ENCODE measurements around the gene RBFA. TPM values are rescaled to one million over a fixed set of nuclear protein-coding genes. Genes with fewer than 3 reads are reported as not detected.

Gene RBFA
- total and polyA plus RNA-seq, 2 experiments from 2014 or later: 33.8 to 43.3 TPM

- TF ChIP-seq REST (IDR thresholded peaks at IDR 0.05; ENCODE audit: unreplicated experiment) (no peak), ETS1 (IDR thresholded peaks at IDR 0.05) (no peak), CREB1 (CRISPR knock-in tag; IDR thresholded peaks at IDR 0.05; ENCODE audit: low read depth) (no peak), ZNF114 (CRISPR knock-in tag; IDR thresholded peaks at IDR 0.05) (no peak), POLR2AphosphoS5 (IDR thresholded peaks at IDR 0.05; ENCODE audit: low read depth) (no peak), EZH2phosphoT487 (IDR thresholded peaks at IDR 0.05; ENCODE audit: unreplicated experiment) (no peak), CTCF (conservative IDR thresholded peaks at IDR 0.05; ENCODE audit: low read depth in 2 of 2) (no peak)
Observed at GRCh38 chr18:79985172-79985571, 49.1 kb upstream of the RBFA start (continued).

DNA sequence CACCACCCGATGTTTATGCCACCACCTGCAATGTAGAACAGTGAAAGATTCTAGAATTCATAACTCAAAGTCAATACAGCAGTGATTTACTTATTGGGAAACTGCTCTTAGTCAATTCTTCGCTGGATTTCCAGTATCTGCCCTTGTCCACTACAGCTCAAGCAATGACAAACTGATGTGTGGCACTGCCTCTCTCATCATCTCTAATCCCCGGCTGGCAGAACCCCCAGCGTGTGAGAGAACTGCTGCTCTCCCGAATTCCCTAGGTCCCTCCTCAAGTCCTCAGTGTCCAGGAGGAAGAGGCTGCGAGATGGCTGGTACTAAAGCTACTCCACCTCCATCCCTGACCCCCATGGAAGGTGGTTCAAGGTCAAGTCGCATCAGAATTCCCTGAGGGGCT, 47.5 kb upstream of the RBFA start:
- DNase-seq (ENCODE audit: low spot score): no peak
- ATAC-seq: no peak
- no peaks in the 10 kb centered on the region; the same call in 2 of the 3 replicates for H3K9me3 Mint-ChIP-seq
- peaks cover 8% of the 10 kb centered on the region for H3K36me3 ChIP-seq (ENCODE audit: insufficient read depth)
- H3K4me3 Mint-ChIP-seq: peak overlapping the region; percentile 96
- peaks cover 4% of the 10 kb centered on the region; the same call in 1 of the 2 replicates for H3K4me1 ChIP-seq (ENCODE audit: insufficient read depth)
- peaks cover 3% of the 10 kb centered on the region for H3K27me3 Mint-ChIP-seq (ENCODE audit: insufficient read depth, low read depth, poor library complexity)
- H3K27me3 ChIP-seq (ENCODE audit: insufficient read depth): no peaks in the 10 kb centered on the region
- H3K27ac Mint-ChIP-seq: no peak overlapping the region
- peaks cover 36% of the 10 kb centered on the region for H4K20me1 ChIP-seq (replicated peaks; ENCODE audit: insufficient read depth)
- H3K27ac ChIP-seq (ENCODE audit: low read depth): no peak overlapping the region
- peaks cover 65% of the 10 kb centered on the region for H3K79me2 ChIP-seq (replicated peaks; ENCODE audit: insufficient read depth)
- H3K4me1 Mint-ChIP-seq: peaks cover 17% of the 10 kb centered on the region
- H3K9me2 ChIP-seq (ENCODE audit: insufficient read depth): no peaks in the 10 kb centered on the region
- peak overlapping the region; percentile 79 for H3K4me2 ChIP-seq
- H3K36me3 Mint-ChIP-seq (ENCODE audit: low read depth): peaks cover 31% of the 10 kb centered on the region
- peak overlapping the region; percentile 89 for H3K4me3 ChIP-seq
- H3F3A ChIP-seq (replicated peaks; ENCODE audit: low read depth): no peaks in the 10 kb centered on the region
- H2AFZ ChIP-seq: no peak overlapping the region
- TF ChIP-seq ETS1 (IDR thresholded peaks at IDR 0.05) (no peak), ZNF331 (CRISPR knock-in tag; IDR thresholded peaks at IDR 0.05; ENCODE audit: low read depth) (no peak), POLR2AphosphoS5 (IDR thresholded peaks at IDR 0.05; ENCODE audit: low read depth) (no peak), CREB1 (CRISPR knock-in tag; IDR thresholded peaks at IDR 0.05; ENCODE audit: low read depth) (no peak), ZNF114 (CRISPR knock-in tag; IDR thresholded peaks at IDR 0.05) (no peak), EZH2 (IDR thresholded peaks at IDR 0.05; ENCODE audit: low read depth, unreplicated experiment) (no peak), REST (IDR thresholded peaks at IDR 0.05; ENCODE audit: unreplicated experiment) (no peak), STAT1 (IDR thresholded peaks at IDR 0.05; ENCODE audit: unreplicated experiment) (no peak), JUNB (IDR thresholded peaks at IDR 0.05; ENCODE audit: unreplicated experiment) (no peak)
